GM18505 (cell line): ENCODE measurements around the gene GDF15.
A peak's percentile ranks its signal among the peaks of the same experiment; 100 is the strongest.

Source experiments
- ATAC-seq: cut with Tn5 transposase; IDR thresholded peaks from one replicate; pipeline ENCODE4 v1.9.1; 2021; ENCODE audit not compliant: unreplicated experiment
- POLR2A ChIP-seq: IDR thresholded peaks from 4 replicates; pipeline ENCODE4 v1.6.1; 2011; ENCODE audit warnings: borderline replicate concordance; ENCODE audit not compliant: insufficient read depth, insufficient read length; ENCODE audit errors: extremely low read depth

The GDF15 gene

GRCh38 chr19:18431351-18432197, 45.6 kb downstream of the GDF15 start:
- ATAC-seq = no peak
- TF ChIP-seq POLR2A = no peak

GRCh38 chr19:18432275-18433014, 46.5 kb downstream of the GDF15 start:
- no peak for ATAC-seq

GRCh38 chr19:18433015-18433691, 47.2 kb downstream of the GDF15 start:
- peak; percentile 64 for TF ChIP-seq POLR2A
- no peak for ATAC-seq

More at GRCh38 chr19:18432275-18433014, 46.5 kb downstream of the GDF15 start:
- no peak for TF ChIP-seq POLR2A

- ATAC-seq = no peak
- TF ChIP-seq POLR2A = no peak
Observed at GRCh38 chr19:18433735-18434398, 47.9 kb downstream of the GDF15 start.

GRCh38 chr19:18434411-18435175, 48.6 kb downstream of the GDF15 start:
- no peak for ATAC-seq
- no peak for TF ChIP-seq POLR2A

- no peak for TF ChIP-seq POLR2A
- ATAC-seq = no peak
Observed at GRCh38 chr19:18435178-18435841, 49.4 kb downstream of the GDF15 start.

GRCh38 chr19:18435842-18436670, 50.1 kb downstream of the GDF15 start:
- no peak for TF ChIP-seq POLR2A
- ATAC-seq = no peak

- no peak for TF ChIP-seq POLR2A
- ATAC-seq = peak; percentile 43
Observed at GRCh38 chr19:18436671-18437490, 50.9 kb downstream of the GDF15 start.

- no peak for TF ChIP-seq POLR2A
- ATAC-seq = no peak
Observed at GRCh38 chr19:18437491-18438330, 51.8 kb downstream of the GDF15 start, which contains the start of gene ISYNA1. TSS of gene ISYNA1 (minus strand) at chr19:18438133. CDS start at chr19:18437979, 154 bp downstream.

GRCh38 chr19:18438331-18439024, 52.5 kb downstream of the GDF15 start:
- ATAC-seq = no peak
- TF ChIP-seq POLR2A = no peak
